OCI-LY3 (cell line): ENCODE data around the gene PLCL1.

Experiments
- H2AFZ ChIP-seq: fragments of 200-600, 300-600 bp; shearing (Covaris generic); 2 replicates; pipeline ENCODE4 v1.6.0; 2014; ENCODE audit warnings: antibody characterized with exemption, low read depth, low read length
- H3K27ac ChIP-seq: fragments of 200-600, 300-600 bp; sonication (generic); 2 replicates; pipeline ENCODE4 v1.5.1; 2014; ENCODE audit warnings: mild to moderate bottlenecking, low read length, moderate library complexity, mixed read lengths
- H3K27me3 ChIP-seq: fragments of 200-600, 300-600 bp; sonication (generic); 2 replicates; pipeline ENCODE4 v1.6.1; 2014; ENCODE audit warnings: low read depth, low read length, mixed read lengths
- H3K36me3 ChIP-seq: fragments of 200-600, 300-600 bp; sonication (generic); replicated peaks from 2 replicates; pipeline ENCODE3; 2014; ENCODE audit warnings: low read depth, low read length, mixed read lengths
- H3K4me1 ChIP-seq: fragments of 300-600, 200-600 bp; sonication (generic); 2 replicates; pipeline ENCODE4 v1.6.1; 2014; ENCODE audit warnings: low read length, mixed read lengths
- H3K4me2 ChIP-seq: fragments of 200-600, 300-600 bp; sonication (generic); 2 replicates; pipeline ENCODE4 v1.6.1; 2014; ENCODE audit warnings: low read length, mixed read lengths
- H3K4me3 ChIP-seq: fragments of 300-600, 200-600 bp; sonication (generic); 2 replicates; pipeline ENCODE4 v1.5.1; 2014; ENCODE audit warnings: antibody characterized with exemption, mild to moderate bottlenecking, low read length, moderate library complexity
- H3K79me2 ChIP-seq: fragments of 300-600, 200-600 bp; shearing (Covaris generic); 2 replicates; pipeline ENCODE4 v1.6.1; 2014; ENCODE audit warnings: mild to moderate bottlenecking, low read length, mixed read lengths
- H3K9ac ChIP-seq: fragments of 300-600, 200-600 bp; shearing (Covaris generic); 2 replicates; pipeline ENCODE4 v1.6.0; 2014; ENCODE audit warnings: mild to moderate bottlenecking, low read length, moderate library complexity
- H3K9me3 ChIP-seq: fragments of 200-600, 300-600 bp; shearing (Covaris generic); 2 replicates; pipeline ENCODE4 v1.6.1; 2014; ENCODE audit warnings: low read length, mixed read lengths; ENCODE audit not compliant: insufficient read depth
- H4K20me1 ChIP-seq: fragments of 200-600, 300-600 bp; sonication (generic); 2 replicates; pipeline ENCODE4 v1.6.1; 2016; ENCODE audit warnings: low read length, mixed read lengths; ENCODE audit not compliant: insufficient read depth
- EZH2phosphoT487 ChIP-seq: fragments of 200-600 bp; shearing (Covaris generic); IDR thresholded peaks from 2 replicates; pipeline ENCODE4 v1.6.1; 2018; ENCODE audit warnings: antibody characterized with exemption, mixed run types, low read depth
- TF ChIP-seq, protein P1 (sequence below): fragments of 200-600, 300-600 bp; sonication (generic); IDR thresholded peaks from 2 replicates; pipeline ENCODE4 v1.5.1; 2014; ENCODE audit warnings: antibody characterized with exemption, low read length, low read depth

PLCL1 gene

DNA sequence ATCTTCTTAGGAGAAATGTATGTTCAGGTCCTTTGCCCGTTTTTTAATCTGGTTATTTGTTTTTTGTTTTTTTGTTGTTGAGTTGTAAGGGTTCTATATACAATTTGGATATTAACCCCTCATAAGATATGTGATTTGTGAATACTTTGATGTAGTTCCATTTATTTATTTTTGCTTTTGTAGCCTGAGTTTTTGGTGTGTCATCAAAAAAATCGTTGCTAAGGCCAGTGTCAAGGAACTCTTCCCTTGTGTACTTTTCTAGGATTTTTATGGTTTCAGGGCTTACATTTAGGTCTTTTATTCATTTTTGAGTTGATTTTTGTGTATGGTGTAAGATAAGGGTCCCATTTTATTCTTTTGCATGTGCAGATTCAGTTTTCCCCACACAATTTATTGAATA is 372.6 kb downstream of the PLCL1 start:
- H3K9ac ChIP-seq: no peak overlapping the region
- peaks cover 6% of the 10 kb centered on the region; the same call in 1 of the 2 replicates for H3K9me3 ChIP-seq
- H2AFZ ChIP-seq: no peak overlapping the region
- no peaks in the 10 kb centered on the region for H3K36me3 ChIP-seq
- no peaks in the 10 kb centered on the region for H4K20me1 ChIP-seq
- H3K27me3 ChIP-seq: peaks cover 4% of the 10 kb centered on the region; the same call in 1 of the 2 replicates
- no peak for TF ChIP-seq EZH2phosphoT487
- TF ChIP-seq, protein P1, sequence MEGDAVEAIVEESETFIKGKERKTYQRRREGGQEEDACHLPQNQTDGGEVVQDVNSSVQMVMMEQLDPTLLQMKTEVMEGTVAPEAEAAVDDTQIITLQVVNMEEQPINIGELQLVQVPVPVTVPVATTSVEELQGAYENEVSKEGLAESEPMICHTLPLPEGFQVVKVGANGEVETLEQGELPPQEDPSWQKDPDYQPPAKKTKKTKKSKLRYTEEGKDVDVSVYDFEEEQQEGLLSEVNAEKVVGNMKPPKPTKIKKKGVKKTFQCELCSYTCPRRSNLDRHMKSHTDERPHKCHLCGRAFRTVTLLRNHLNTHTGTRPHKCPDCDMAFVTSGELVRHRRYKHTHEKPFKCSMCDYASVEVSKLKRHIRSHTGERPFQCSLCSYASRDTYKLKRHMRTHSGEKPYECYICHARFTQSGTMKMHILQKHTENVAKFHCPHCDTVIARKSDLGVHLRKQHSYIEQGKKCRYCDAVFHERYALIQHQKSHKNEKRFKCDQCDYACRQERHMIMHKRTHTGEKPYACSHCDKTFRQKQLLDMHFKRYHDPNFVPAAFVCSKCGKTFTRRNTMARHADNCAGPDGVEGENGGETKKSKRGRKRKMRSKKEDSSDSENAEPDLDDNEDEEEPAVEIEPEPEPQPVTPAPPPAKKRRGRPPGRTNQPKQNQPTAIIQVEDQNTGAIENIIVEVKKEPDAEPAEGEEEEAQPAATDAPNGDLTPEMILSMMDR: no peak
- no peaks in the 10 kb centered on the region for H3K4me1 ChIP-seq
- no peaks in the 10 kb centered on the region for H3K79me2 ChIP-seq
- H3K4me2 ChIP-seq: no peak overlapping the region
- no peak overlapping the region for H3K27ac ChIP-seq
- H3K4me3 ChIP-seq: no peak overlapping the region

DNA sequence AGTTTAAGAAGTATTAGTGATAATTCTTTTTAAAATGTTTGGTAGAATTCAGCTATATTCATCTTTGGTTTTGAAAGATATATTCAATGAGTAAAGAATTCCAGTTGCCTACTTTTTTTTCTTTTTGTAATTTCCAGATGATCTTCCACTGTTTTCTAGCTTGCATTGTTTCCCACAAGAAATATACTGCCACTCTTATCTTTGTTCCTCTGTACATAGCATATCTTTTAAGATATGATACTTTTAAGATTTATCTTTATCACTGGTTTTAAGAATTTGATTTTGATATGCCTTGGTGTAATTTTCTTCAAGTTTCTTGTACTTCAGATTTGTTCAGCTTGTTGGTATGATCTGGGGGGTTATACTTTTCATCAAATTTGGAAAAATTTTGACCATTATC is 374.4 kb downstream of the PLCL1 start:
- Histone ChIP-seq H4K20me1 (no peaks in the 10 kb centered on the region), H3K27ac (no peak overlapping the region), H2AFZ (no peak overlapping the region), H3K9ac (no peak overlapping the region), H3K36me3 (no peaks in the 10 kb centered on the region), H3K4me3 (no peak overlapping the region), H3K9me3 (peaks cover 6% of the 10 kb centered on the region; the same call in 1 of the 2 replicates), H3K4me2 (no peak overlapping the region), H3K27me3 (no peaks in the 10 kb centered on the region), H3K4me1 (no peaks in the 10 kb centered on the region), H3K79me2 (no peaks in the 10 kb centered on the region)
- no peak for TF ChIP-seq EZH2phosphoT487
- TF ChIP-seq, protein P1: no peak

DNA sequence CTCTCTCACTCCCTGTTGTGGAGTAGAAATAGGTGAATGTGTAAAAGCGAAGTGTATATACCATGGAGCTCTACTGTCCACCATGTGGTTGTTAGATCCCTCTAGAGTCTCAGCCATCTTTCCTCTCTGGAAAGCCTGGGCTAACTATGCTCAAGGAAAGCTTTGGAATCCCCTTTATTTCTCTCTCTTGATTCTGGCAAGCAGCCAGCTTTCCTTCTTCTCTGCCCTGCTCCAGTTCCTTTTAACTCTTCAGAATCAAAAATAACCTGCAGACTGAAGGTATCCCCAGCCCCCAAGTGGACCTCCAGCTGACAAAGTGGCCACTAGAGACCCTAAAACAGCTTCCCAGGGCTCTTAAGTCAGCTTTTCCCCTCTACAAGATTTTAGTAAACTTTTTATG is 381.9 kb downstream of the PLCL1 start:
- Histone ChIP-seq H3K27me3 (no peaks in the 10 kb centered on the region), H3K9ac (no peak overlapping the region), H3K9me3 (no peaks in the 10 kb centered on the region), H2AFZ (no peak overlapping the region), H3K4me3 (no peak overlapping the region), H3K27ac (no peak overlapping the region), H3K4me1 (no peaks in the 10 kb centered on the region), H3K79me2 (no peaks in the 10 kb centered on the region), H3K36me3 (no peaks in the 10 kb centered on the region), H4K20me1 (no peaks in the 10 kb centered on the region), H3K4me2 (no peak overlapping the region)
- TF ChIP-seq, protein P1: no peak
- no peak for TF ChIP-seq EZH2phosphoT487

DNA sequence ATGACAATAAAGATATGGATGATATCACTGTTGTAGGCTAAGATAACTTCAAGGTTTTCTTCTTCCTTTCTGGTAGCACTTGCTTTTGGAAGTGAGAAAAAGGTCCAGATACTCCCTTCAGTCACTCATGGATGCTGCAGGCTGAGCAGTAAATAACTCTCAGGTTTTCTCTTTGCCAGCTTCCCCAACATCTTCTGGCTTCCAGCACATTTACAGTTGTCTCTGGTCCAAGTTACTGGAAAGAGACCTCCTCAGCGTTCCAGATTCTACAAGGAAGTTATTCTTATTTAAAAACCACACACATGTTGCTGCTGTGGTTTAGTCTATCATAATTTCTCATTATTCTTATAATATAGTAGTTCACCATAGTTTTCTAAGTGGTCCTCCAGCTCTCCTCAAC is 383.4 kb downstream of the PLCL1 start:
- no peak overlapping the region for H3K27ac ChIP-seq

More for the DNA sequence above, 383.4 kb downstream of the PLCL1 start:
- no peaks in the 10 kb centered on the region for H3K36me3 ChIP-seq
- no peak overlapping the region for H3K9ac ChIP-seq
- no peaks in the 10 kb centered on the region for H3K79me2 ChIP-seq
- H3K4me3 ChIP-seq: no peak overlapping the region
- no peak overlapping the region for H2AFZ ChIP-seq
- H3K27me3 ChIP-seq: no peaks in the 10 kb centered on the region
- H3K9me3 ChIP-seq: no peaks in the 10 kb centered on the region
- H4K20me1 ChIP-seq: no peaks in the 10 kb centered on the region
- H3K4me2 ChIP-seq: no peak overlapping the region
- TF ChIP-seq, protein P1: no peak
- TF ChIP-seq EZH2phosphoT487: no peak
- no peaks in the 10 kb centered on the region for H3K4me1 ChIP-seq
